Stimulated activated effector memory CD8-positive, alpha-beta T cell treated with anti-CD3 and anti-CD28 coated beads, Interleukin-12 subunit alpha, Interleukin-12 subunit beta, amount 100 ng/mL, for 72 hours (primary cell): Measurements from ENCODE around the gene SLC35F3.
"Not testable (repeated sequence)": the region's sequence is repeated elsewhere in the genome, so short reads cannot be mapped to it uniquely, and the experiment has no call there.

Source experiments
- ATAC-seq: fragments of 150-1000 bp; cut with Tn5 transposase; 2 replicates; pipeline ENCODE4 v1.10.0; 2021
- DNase-seq, 2 donors: peaks; one replicate each; pipeline ENCODE4 v3.0.0; 2021 to 2022; ENCODE audit warnings: low spot score in 2 of 2
- H3K27ac Mint-ChIP-seq: one replicate; pipeline ENCODE4 v1.8.0; 2022; ENCODE audit warnings: mild to moderate bottlenecking, mixed read lengths
- H3K36me3 Mint-ChIP-seq: one replicate; pipeline ENCODE4 v1.8.0; 2022; ENCODE audit warnings: mild to moderate bottlenecking, mixed read lengths
- H3K4me1 Mint-ChIP-seq: one replicate; pipeline ENCODE4 v1.8.0; 2022; ENCODE audit warnings: mixed read lengths
- H3K4me3 Mint-ChIP-seq: one replicate; pipeline ENCODE4 v1.8.0; 2022; ENCODE audit warnings: mild to moderate bottlenecking, mixed read lengths
- H3K9me3 Mint-ChIP-seq: one replicate; pipeline ENCODE4 v1.8.0; 2022; ENCODE audit warnings: mixed read lengths

The SLC35F3 gene

DNA sequence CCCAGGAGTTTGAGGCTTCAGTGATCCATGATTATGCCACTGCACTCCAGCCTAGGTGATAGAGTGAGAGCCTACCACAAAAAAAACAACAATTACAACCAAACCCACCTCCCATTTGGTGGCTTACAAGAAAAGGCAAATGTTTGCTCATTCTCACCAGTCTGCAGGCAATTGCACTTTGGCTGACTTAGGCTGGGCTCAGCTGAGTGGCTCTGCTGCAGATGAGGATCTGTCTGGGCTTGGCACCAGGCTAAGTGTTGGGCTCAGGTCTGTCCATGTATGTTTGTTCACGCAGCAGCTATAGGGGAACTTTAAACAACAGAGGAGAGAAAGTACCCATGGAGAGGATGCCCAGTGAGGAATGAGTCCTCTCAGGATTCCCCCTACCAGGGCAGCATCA lies 440.8 kb downstream of the SLC35F3 start:
- no peaks in the 10 kb centered on the region for H3K4me1 Mint-ChIP-seq
- no peak for DNase-seq

DNA sequence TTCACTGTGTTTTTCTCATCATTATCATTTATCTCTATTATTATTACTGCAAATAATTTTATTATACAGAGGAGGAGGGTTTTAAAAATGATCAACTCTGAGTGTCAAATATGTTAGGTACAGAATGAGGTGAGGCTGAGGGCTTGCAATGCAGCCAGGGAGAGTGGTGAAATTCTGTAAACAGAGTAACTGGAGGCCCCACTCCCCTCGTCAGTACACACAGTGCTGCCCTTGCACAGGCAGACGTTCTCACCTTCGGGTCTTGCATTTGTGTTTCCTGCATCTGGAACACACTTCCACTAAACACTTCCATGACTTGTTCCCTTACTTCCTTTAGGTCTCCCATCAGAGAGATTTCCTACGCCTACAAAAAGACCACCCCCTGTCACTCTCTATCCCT lies 444.5 kb downstream of the SLC35F3 start:
- Mint-ChIP-seq H3K4me1 (no peaks in the 10 kb centered on the region), H3K36me3 (no peaks in the 10 kb centered on the region), H3K9me3 (no peaks in the 10 kb centered on the region), H3K27ac (no peak overlapping the region), H3K4me3 (no peak overlapping the region)
- DNase-seq: no peak
- no peak for ATAC-seq

More for the DNA sequence above, 440.8 kb downstream of the SLC35F3 start:
- Mint-ChIP-seq H3K4me3 (no peak overlapping the region), H3K27ac (no peak overlapping the region), H3K36me3 (no peaks in the 10 kb centered on the region), H3K9me3 (peaks cover 1% of the 10 kb centered on the region)
- ATAC-seq: no peak

DNA sequence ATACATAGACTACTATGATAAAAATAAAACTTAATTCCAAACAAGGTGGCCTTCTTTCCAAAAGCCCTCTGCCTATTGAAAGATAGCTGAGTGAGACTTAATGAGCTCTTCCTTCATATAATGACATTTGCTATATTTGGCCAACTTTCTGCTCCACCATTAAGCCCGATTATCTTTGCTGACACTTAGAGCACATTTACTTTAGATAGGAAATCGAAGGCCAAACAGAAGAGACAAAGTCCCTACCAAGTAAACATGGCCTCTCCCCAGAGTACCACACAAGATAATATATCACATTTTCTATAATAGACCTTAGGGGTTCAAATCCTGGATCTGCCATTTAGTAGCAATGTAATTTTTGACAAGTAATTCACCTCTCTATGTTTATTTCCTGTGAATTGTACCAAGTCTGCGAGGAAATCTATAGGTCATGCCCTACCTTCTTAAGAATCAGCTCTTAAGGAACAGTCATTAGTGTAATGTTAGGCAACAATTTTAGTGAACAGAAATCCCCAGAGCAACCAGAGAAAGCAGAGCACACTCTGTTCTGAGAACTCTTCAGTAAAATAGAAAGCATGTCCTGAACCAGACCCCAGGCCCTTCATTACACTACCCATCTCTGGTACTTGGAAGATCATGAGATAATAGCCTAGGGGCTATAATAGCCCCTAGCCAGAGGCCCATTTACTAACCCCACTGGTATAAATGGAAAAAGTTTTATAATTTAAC lies 451.5 kb downstream of the SLC35F3 start:
- peak overlapping the region; percentile 58 for H3K27ac Mint-ChIP-seq
- H3K9me3 Mint-ChIP-seq: no peaks in the 10 kb centered on the region

DNA sequence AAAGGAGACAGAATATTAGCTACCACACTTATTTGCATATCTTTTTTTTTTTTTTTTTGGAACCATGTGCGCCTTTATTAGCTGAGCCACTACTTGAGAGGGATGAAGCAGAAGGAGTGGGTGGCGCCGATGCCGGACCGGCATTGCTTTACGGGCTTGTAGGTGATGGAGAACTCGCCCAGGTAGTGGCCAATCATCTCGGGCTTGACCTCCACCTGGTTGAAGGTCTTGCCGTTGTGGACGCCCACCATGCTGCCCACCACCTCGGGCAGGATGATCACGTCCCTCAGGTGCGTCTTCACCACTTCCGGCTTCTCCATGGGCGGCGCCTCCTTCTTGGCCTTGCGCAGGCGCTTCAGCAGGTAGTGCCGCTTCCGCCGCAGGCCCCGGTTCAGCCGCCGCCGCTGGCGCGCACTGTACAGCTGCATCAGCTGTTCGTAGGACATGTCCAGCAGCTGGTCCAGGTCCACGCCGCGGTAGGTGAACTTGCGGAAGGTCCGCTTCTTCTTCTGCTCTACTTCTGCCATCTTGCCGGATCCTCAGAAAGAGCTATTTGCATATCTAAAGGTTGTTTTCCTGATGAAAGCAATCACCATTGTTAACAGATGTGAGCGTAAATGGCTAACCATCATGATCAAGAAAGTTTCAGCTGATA lies 452.3 kb downstream of the SLC35F3 start:
- not testable (repeated sequence) for H3K9me3 Mint-ChIP-seq, H3K36me3 Mint-ChIP-seq
- peak; percentile 72 for ATAC-seq
- Mint-ChIP-seq H3K27ac (peak overlapping the region; percentile 58), H3K4me3 (peak overlapping the region; percentile 63), H3K4me1 (peaks cover 17% of the 10 kb centered on the region)
- peak; percentile 19 to 80 for DNase-seq

More for the DNA sequence above, 451.5 kb downstream of the SLC35F3 start:
- ATAC-seq (peak; percentile 86), DNase-seq (no peak)
- no peaks in the 10 kb centered on the region for H3K36me3 Mint-ChIP-seq
- H3K4me3 Mint-ChIP-seq: peak overlapping the region; percentile 63
- H3K4me1 Mint-ChIP-seq: peaks cover 17% of the 10 kb centered on the region

DNA sequence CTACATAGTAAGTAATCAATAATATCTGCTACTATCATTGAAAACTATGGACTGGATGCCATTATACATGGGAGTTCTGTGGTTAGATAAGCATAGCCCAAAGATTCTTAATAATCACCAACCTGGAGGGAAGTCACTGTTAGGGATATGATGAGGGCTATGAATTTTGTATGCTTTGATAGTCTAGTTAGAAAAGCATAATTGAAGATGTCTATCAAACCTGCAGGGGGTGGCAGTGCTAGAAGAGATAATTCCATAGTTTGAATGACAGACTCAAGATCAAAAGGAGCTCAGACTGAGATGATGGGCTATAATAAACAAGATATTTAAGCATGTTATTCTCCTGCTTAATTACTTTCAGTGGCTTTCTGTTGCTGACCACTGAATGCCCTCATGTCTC lies 453.4 kb downstream of the SLC35F3 start:
- ATAC-seq (no peak), DNase-seq (no peak)
- Mint-ChIP-seq H3K9me3 (no peaks in the 10 kb centered on the region), H3K4me3 (peak overlapping the region; percentile 63), H3K27ac (no peak overlapping the region), H3K36me3 (no peaks in the 10 kb centered on the region), H3K4me1 (peaks cover 17% of the 10 kb centered on the region)

DNA sequence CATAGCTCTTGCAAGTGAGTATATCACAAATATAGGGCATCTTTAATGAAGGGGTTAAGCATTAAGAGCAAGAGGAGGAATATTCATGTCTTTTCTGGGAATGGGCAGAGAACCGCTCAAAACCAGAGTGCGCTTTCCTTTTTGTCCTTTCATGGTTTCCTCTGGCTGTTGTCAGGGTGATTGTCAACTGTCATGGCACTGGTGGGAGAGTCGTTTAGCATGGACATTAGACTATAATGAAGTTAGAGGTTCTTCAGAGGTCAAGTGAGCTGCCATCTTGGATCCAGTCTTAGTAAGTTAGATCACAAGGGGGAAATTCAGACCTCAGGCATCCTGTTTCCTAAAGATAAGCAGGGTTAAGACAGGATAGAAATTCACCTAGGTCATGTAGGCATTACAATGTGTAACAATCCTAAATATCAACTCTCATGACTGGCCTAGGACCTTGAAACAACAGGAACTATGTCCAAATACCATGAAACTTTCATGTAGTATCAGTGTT lies 456.7 kb downstream of the SLC35F3 start:
- Mint-ChIP-seq H3K9me3 (no peaks in the 10 kb centered on the region), H3K36me3 (no peaks in the 10 kb centered on the region), H3K4me3 (no peak overlapping the region), H3K27ac (no peak overlapping the region), H3K4me1 (peaks cover 17% of the 10 kb centered on the region)
- ATAC-seq (no peak), DNase-seq (no peak)

DNA sequence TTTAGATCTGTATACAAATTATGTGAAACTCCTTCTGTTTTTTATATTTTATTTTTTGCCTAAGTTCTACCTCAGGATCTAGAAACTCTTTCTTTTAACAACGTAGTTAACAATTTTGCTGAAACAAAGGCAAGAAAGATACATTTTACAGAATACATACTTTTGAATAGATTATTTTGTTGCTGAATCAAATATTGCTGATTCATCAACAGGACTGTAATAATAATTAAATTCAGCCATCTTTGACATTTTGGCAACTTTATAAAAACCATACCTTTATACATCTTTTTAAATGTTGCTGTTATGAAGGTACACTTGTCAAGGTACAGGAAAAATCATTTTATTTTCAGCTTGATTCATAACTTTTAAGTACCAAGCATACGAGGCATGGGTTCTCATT lies 458.1 kb downstream of the SLC35F3 start:
- no peaks in the 10 kb centered on the region for H3K9me3 Mint-ChIP-seq
- DNase-seq (no peak), ATAC-seq (no peak)
- no peak overlapping the region for H3K4me3 Mint-ChIP-seq
- H3K27ac Mint-ChIP-seq: no peak overlapping the region
- peaks cover 17% of the 10 kb centered on the region for H3K4me1 Mint-ChIP-seq
- no peaks in the 10 kb centered on the region for H3K36me3 Mint-ChIP-seq

DNA sequence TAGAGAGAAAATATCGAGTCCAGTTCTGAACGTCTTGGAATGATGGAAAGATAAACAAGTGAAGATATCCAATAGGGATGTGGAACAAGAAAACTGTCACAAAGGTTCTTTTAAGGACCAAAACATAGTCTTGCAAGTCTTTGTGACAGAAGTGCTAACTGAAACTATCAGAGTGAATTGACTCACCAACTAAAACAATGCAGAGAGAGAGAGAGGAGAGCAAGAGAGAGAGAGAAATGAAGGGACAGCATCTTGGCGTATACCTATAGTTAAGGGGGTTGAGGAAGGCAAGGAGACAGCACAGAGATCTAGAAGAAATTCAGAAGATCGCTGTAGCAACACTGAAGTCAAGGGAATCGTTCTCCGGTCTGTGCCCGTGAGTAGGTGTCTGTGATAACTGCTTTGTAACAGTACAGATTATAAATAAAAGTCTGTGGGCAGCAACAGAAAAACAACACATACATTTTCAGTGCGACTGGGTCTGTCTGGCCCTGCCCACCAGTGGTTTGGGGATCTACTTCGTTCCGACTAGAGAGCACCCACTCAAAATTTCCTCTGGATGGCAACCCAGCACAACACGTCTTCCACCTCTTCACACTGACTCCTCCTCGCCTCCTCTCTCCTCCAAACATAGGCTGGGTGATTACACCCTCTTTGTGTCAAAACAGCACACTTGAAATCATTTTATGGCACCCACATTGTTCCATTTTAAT lies 464.0 kb downstream of the SLC35F3 start:
- ATAC-seq: peak; percentile 66
- Mint-ChIP-seq H3K27ac (peak overlapping the region; percentile 79), H3K4me3 (peak overlapping the region; percentile 42), H3K9me3 (no peaks in the 10 kb centered on the region), H3K36me3 (peaks cover 6% of the 10 kb centered on the region), H3K4me1 (peaks cover 27% of the 10 kb centered on the region)
- DNase-seq: peak in 1 of 2 donors; percentile 65

DNA sequence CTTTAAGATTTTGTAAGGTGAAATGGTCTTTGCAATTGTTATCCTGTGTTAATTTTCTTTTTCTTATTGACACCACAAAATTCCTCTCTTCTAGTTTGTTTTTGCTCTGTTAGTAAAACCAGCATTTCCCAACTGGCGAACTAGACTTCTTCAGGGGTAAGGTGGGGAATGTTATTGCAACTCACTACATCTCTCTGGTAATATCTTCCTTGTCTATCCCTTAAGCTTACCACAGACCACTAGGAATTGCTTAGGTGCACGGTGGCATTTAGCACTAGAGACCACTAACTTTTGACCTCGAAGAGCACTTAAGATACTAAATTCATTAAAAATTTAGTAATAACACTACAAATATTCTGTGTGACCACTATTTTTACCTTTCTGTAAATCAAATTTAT lies 464.6 kb downstream of the SLC35F3 start:
- peak overlapping the region; percentile 79 for H3K27ac Mint-ChIP-seq
- peaks cover 32% of the 10 kb centered on the region for H3K4me1 Mint-ChIP-seq
- H3K36me3 Mint-ChIP-seq: peaks cover 10% of the 10 kb centered on the region
- no peaks in the 10 kb centered on the region for H3K9me3 Mint-ChIP-seq
- peak overlapping the region; percentile 42 for H3K4me3 Mint-ChIP-seq
- ATAC-seq: no peak
- no peak for DNase-seq

DNA sequence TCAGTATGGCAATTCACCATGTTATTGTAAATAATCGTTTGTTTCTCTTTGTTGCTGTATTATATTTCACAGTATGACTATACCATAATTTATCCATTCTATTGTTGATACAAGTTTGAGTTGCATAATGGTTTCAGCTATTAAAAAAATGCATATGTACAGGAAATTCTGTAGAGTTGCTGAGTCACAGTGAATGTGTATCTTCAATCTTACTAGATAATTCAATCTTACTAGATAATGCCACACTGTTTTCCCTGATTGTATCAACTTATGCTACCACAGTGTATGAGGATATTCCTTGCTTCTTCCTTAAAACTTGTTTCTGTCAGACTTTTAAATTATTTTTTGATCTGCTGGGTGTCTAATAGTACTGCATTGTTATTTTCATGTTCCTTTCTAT lies 465.3 kb downstream of the SLC35F3 start:
- Mint-ChIP-seq H3K4me1 (peaks cover 39% of the 10 kb centered on the region), H3K9me3 (no peaks in the 10 kb centered on the region), H3K4me3 (peak overlapping the region; percentile 42), H3K36me3 (peaks cover 18% of the 10 kb centered on the region), H3K27ac (no peak overlapping the region)
- ATAC-seq: no peak
- DNase-seq: no peak

DNA sequence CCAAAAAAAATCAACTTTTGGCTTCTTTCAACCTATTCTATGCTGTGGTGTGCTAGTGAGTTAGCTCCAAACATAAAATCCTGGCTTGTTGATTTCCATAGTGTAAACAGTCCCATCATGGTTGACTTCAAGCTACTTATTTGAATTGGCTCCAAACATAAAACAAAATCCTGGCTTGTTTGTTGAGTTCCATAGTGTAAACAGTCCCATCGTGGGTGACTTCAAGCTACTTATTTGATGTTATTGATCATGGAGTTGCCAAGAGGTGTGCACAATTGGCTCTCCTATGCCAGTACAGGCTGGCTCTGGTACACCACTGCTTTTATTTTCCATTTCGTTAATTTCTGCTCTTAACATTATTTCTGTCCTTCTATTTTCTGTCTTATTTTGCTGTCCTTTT lies 466.9 kb downstream of the SLC35F3 start:
- H3K27ac Mint-ChIP-seq: no peak overlapping the region
- no peak for ATAC-seq
- H3K9me3 Mint-ChIP-seq: no peaks in the 10 kb centered on the region
- H3K4me3 Mint-ChIP-seq: no peak overlapping the region
- no peak for DNase-seq
- peaks cover 46% of the 10 kb centered on the region for H3K4me1 Mint-ChIP-seq
- H3K36me3 Mint-ChIP-seq: peaks cover 34% of the 10 kb centered on the region

DNA sequence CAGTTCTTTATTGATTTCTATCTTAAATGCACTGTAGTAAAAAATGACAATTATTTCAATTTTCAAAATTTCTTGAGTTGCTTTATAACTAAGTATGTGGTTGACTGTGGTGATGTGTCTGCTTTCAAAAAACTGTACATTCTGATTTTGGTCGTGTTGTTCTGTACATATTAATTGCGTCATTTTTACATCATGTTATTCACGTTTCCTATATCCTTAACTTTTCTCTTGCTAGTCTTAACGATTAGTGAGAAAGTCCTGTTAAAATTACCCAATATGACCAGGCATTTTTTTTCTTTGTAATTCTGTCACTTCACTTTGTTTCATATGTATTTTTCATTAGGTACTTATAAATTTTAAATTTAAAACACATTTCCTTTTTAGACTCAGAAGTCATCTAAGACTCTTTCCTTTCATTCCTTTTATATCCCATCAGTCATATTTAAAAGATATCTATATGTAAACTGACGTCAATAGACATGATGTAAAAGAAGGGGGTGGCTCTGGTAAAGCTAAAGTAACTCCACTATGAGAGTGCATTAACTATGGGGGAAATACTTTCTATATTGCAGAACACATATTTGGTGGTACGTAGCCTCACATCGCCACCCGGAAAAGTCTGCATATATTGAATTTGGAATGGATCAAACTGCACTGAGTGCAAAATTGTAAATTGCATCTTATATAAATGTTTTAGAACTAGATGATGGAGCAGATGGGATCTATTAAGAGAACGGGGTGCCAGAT lies 467.7 kb downstream of the SLC35F3 start:
- peaks cover 48% of the 10 kb centered on the region for H3K4me1 Mint-ChIP-seq
- peaks cover 42% of the 10 kb centered on the region for H3K36me3 Mint-ChIP-seq
- no peak for DNase-seq
- H3K4me3 Mint-ChIP-seq: peak overlapping the region; percentile 86
- H3K9me3 Mint-ChIP-seq: no peaks in the 10 kb centered on the region
- no peak for ATAC-seq
- H3K27ac Mint-ChIP-seq: peak overlapping the region; percentile 99

DNA sequence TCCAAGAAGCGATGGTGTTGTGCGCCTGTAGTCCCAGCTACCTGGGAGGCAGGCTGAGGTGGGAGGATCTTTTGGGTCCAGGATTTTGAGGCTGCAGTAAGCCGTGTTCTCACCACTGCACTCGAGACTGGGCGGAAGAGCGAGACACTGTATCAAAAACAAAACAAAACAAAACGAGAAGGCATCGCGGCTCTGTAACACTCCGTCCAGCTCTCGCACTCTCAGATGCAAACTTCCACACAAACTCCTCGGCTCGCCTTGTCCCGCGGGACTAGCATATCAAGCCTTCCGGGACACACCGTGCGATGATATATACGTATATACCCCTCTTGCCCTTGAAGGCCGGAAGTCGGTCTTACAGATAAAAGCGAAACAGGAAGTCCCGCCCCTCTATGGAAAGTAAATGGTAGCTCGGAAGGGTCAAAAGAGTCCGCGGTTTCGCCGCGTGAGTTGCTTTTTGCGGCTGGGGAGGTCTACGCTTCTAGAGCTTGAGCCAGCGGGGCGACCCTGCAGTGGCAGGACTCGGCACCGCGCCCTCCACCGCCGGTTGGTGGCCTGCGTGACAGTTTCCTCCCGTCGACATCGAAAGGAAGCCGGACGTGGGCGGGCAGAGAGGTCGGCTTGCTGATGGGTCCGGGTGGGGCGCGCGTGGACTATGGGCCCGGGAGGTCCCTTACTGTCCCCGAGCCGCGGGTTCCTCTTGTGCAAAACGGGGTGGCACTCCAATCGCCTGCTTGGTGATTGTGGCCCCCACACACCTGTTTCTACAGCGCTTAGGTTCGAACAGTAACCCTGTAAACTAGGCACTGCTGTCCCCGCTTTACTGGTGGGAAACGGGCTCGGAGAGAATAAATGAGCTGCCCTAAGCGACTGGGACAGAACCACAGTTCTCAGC lies 468.8 kb downstream of the SLC35F3 start, which contains the start of gene COA6:
TSS of gene COA6 (plus strand) at position 393 of the 895 bp plus-strand sequence. CDS start at position 404, 11 bp downstream.
- Mint-ChIP-seq H3K27ac (peak within 1 kb of the TSS; percentile 99), H3K4me3 (peak within 1 kb of the TSS; percentile 86), H3K9me3 (no peaks in the 10 kb centered on the region), H3K4me1 (peaks cover 49% of the 10 kb centered on the region), H3K36me3 (peaks cover 53% of the 10 kb centered on the region)
- DNase-seq (peak; percentile 85 to 96), ATAC-seq (peak; percentile 92)

DNA sequence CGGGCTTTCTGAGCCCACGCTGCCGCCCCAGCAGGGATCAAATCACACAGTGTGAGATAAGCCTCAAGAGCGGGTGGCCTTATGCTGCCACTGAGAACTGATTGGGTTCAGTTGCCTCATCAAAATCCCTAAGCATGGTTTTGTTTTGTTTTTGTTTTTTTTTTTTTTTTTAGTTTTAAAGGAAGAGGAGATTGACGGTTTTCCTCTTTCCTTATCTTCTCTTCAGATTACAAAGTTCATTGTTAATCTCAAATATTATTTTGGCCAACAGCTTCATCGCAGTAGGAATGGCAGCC lies 469.4 kb downstream of the SLC35F3 start:
- Mint-ChIP-seq H3K36me3 (peaks cover 59% of the 10 kb centered on the region), H3K4me1 (peaks cover 46% of the 10 kb centered on the region), H3K27ac (peak overlapping the region; percentile 99), H3K9me3 (no peaks in the 10 kb centered on the region), H3K4me3 (peak overlapping the region; percentile 86)
- ATAC-seq (peak; percentile 53), DNase-seq (no peak)
